Left forelimb (tissue), 1 donor: ENCODE data around the gene FBXO30.

Experiments used
- DNase-seq: peaks from one replicate; pipeline ENCODE4 v3.0.0-alpha.2; 2018; ENCODE audit warnings: low spot score

The FBXO30 gene

DNA sequence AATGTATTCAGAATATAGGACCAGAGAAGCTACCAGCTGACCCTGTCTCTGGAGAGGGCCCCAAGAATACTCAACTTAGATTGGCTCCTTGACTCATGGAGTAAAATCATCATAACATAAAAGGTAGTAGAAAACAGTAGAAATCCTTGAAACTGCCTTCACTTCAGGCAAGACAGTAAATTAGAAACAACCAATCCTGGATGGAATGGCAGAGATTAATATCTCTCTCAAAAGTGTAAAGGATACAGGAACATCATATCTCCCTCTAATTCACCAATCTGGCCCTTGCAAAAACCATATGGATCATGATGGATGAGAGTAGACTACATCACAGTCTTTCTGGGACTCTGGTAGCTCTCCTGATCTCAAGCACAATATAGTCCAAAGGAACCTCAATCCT is 58.9 kb downstream of the FBXO30 start:
- no peak for DNase-seq

GRCh38 chr6:145752638-145753037 is 62.0 kb downstream of the FBXO30 start:
- DNase-seq = no peak

DNA sequence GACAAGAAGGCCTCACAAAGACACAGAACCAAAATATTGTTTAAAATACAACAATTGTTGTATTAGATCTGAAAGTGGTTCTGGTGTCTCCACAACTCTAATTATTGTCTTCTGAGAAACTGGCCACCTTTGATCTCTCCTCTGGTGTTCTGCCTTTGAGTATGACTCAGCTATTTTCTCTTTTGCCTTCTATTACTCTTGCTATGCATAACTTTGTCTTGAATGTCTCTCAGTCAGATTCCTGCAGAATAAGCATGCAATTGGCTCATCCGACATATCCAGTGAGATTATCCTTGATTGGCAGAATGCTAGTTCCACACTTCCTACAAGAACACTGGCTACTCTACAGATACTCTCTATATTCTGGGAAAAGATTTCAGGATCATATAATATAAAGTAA is 65.0 kb downstream of the FBXO30 start:
- DNase-seq = no peak

DNA sequence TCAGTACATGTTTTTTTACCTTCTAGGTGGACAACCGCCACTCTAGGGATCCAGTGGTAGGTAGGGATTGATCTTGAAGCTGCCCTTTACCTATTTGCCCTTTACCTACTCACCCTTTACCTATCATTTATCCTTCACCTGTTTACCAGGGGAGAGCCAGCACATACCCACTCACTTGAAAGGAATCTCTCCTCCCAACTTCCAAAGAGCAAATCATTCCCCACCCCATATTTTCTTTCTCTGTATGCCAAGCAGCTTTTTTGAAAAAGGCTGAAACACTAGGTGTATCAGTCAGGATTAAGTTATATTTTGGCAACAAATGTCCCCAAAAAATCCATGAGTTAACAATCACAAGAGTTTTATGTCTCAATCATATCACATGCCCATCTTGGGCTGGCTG is 68.7 kb downstream of the FBXO30 start:
- DNase-seq = no peak

- no peak for DNase-seq
These were observed 70.0 kb downstream of the FBXO30 start for GRCh38 chr6:145744619-145745018.
